ENCODE measurements around the gene GCLM. TPM values are rescaled to one million over a fixed set of nuclear protein-coding genes. Genes with fewer than 3 reads are reported as not detected.
A peak's percentile ranks its signal among the peaks of the same experiment; 100 is the strongest.

GCLM gene
- total RNA-seq, 1 experiment from 2014 or later, result 19.9 TPM

DNA sequence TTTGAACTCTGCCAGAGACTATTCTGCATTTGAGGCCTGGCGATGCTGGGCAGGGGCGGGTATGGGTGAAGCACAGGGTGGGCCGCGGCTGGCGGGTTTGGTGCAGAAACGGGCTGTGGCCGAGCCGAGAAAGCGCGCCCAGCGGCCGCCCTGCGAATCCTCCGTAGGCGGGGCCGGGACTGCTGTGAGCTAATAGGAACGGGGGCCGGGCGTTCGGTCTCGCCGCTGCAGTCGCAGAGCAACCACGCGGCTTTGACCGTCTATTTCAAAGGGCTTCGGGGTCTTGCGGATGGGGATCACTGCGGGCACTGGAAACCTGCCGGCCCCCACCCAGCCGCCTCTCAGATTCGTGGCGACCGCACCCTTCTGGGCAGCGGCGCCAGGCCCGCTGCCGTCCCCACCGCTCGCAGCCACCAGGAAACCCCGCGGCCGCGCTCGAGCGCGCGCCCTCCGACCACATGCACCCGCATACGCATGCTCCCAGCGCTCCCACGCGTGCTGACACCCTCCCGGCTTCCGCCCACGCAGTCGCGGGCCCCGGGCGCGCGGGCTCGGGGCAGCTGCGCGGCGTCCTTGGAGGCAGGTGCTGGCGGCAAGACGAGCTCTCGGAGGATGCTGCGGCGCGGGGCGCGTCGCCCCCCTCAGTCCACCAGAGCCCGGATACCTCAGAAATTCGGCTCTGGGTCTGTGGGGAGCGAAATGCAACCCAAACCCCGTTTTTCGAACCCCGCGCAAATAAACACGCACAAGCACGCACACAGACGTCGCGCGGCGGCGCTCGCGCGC is 62.8 kb downstream of the GCLM start:
- H3K27me3 ChIP-seq (ENCODE audit: control insufficient read depth, insufficient read depth, low read length), result no peaks in the 10 kb centered on the region; the same call in 1 of the 2 replicates
- peak; percentile 89 for DNase-seq
- H3K4me3 ChIP-seq (ENCODE audit: insufficient read depth, low read depth, low read length), result peak overlapping the region; percentile 96
- H3K36me3 ChIP-seq (replicated peaks; ENCODE audit: control insufficient read depth, insufficient read depth, low read length), result peaks cover 2% of the 10 kb centered on the region; the same call in 1 of the 2 replicates

DNA sequence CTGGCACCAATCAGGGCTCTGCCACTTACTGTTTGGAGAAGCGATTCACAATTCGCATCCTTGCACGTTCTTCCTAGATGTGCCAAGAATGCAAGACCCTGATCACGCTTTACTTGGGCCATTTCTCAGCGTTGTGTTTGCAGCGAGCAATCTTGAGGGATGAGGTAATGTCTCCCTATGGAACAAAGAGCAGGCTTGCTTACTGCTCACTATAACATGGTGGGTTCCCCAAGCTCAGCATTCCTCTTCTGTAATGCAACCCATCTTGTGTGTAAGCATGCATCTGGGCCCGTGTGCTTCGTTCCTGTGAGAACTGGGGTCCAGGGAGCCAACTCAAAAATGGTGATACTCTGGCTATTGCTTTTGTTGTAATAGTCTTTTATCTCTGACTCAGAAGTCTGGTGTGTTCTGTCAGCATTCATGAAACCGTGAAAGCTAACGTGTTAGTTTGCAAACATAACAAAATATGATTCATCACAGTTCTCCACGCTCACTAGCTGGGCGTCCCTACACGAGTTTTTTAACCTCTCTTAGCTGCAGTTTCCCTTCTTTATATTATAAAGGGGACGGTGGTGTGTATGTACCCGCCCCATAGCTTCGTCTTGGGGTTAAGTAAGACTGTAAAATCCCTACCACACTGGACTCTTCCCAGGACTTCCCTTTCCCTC is 63.6 kb downstream of the GCLM start:
- peak overlapping the region; percentile 96 for H3K4me3 ChIP-seq (ENCODE audit: insufficient read depth, low read depth, low read length)
- H3K36me3 ChIP-seq (replicated peaks; ENCODE audit: control insufficient read depth, insufficient read depth, low read length), result peaks cover 2% of the 10 kb centered on the region; the same call in 1 of the 2 replicates
- H3K27me3 ChIP-seq (ENCODE audit: control insufficient read depth, insufficient read depth, low read length), result no peaks in the 10 kb centered on the region; the same call in 1 of the 2 replicates
- no peak for DNase-seq

DNA sequence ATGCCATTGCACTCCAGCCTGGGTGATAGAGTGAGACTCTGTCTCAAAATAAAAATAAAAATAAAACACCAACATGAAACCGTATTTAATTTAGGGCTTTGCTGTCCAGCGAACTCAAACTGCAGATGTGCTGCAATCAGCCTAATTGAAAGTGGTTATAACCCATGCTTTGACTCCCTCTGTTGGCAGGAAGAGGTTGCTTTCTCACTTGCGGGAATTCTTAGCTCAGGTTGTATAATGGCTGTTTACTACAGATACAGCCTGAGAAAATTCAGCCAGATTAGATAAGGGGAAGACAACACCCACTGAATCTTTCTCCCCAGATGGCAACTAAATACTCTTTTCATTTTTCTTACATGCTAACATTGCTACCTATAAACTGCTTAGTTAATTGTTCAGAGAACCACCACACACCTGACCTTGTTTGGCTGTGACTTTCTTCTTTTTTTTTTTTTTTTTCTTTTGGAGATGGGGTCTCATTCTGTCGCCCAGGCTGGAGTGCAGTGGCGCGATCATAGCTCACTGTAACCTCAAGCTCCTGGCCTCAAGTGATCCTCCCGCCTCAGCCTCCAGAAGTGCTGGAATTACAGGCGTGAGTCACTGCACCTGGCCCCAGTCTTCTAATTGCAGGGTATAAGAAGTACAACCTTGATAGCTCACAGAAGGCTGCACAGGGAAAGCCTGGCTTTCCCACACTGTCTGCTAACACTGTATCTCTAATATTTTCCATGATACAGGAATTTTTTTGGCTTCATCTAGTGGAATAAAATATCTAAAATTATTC is 64.8 kb downstream of the GCLM start:
- peak; percentile 57 for DNase-seq
- no peaks in the 10 kb centered on the region; the same call in 1 of the 2 replicates for H3K27me3 ChIP-seq (ENCODE audit: control insufficient read depth, insufficient read depth, low read length)
- peaks cover 2% of the 10 kb centered on the region; the same call in 1 of the 2 replicates for H3K36me3 ChIP-seq (replicated peaks; ENCODE audit: control insufficient read depth, insufficient read depth, low read length)
- no peak overlapping the region for H3K4me3 ChIP-seq (ENCODE audit: insufficient read depth, low read depth, low read length)

DNA sequence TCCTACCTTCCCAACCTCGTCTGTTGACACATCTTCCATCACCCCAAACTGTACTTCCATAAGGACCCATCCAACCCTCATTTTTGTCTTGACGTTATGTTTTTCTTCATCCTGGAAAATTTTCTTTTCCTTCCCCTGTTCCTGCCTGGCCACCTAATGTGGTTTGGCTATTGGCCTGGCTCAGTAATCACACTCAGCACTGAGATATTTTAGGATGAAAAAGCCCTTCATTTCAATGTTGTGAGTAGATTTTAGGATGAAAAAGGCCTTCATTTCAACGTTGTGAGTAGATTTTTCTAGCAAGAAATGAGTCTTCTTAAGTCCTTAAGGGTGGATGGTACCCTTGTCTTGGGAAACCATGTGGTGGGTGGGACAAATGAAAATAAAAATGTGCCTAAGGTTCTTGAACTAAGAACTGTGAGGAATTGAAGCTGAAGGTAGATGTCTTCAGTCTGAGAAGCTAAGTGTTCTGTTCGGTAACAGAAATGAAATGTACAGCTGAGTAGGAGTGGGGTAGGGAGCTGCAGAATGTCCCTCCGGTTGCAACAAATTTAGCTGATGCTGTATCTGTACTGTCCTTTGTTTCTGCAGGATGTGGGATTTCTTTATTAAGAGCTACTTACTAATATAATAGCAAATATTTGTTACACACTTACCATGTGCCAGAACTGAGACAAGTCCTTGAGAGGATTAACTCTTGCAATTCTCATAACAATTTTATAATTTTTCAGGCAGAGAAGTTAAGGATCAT is 66.3 kb downstream of the GCLM start:
- DNase-seq, result no peak
- no peak overlapping the region for H3K4me3 ChIP-seq (ENCODE audit: insufficient read depth, low read depth, low read length)
- peaks cover 3% of the 10 kb centered on the region; the same call in 1 of the 2 replicates for H3K36me3 ChIP-seq (replicated peaks; ENCODE audit: control insufficient read depth, insufficient read depth, low read length)
- H3K27me3 ChIP-seq (ENCODE audit: control insufficient read depth, insufficient read depth, low read length), result no peaks in the 10 kb centered on the region; the same call in 1 of the 2 replicates

DNA sequence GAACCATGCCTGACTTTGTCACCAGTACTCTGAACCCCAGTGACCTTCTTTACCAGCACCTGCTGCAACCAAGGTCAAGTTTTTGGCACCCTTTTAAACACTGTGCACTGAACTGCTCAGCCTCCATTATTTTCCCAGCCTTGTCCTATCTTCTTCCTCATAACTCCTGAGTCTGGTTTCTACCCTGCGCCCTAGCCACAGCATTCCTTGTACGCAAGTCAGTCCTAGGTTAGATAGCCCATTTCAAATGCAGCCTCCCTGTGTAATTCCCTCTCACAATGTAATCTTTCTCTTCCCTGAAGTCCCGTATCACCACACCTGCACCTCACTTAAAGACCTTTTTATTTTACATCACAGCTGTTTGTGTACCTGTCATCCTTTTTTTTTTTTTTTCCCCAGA is 67.5 kb downstream of the GCLM start:
- no peaks in the 10 kb centered on the region; the same call in 1 of the 2 replicates for H3K27me3 ChIP-seq (ENCODE audit: control insufficient read depth, insufficient read depth, low read length)
- peaks cover 6% of the 10 kb centered on the region; the same call in 1 of the 2 replicates for H3K36me3 ChIP-seq (replicated peaks; ENCODE audit: control insufficient read depth, insufficient read depth, low read length)
- no peak for DNase-seq
- H3K4me3 ChIP-seq (ENCODE audit: insufficient read depth, low read depth, low read length), result no peak overlapping the region

DNA sequence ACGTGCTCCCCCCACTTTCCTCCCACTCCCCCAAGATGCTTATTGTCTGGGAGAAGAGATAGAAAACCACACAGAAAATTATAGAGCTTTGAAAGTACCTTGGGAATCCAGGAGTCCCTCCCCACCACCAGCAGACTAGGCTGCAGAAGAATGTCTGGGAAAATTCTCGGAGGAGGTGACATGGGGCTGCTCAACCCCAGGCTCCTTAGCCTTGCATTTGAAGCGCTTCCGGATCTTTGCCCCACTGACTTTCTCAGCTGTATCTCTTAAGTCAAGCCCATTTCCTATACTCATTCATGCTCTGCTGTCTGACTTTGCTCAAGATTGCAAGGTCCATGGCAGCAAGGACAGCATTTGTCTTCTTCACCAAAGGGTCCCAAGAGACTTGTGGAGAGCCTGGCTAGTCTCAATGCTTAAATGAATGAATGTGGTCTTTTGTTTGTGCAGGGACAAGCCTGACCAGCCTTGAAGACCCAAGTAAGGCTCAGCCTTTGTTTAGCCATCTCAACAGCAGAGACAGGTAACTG is 68.2 kb downstream of the GCLM start:
- Histone ChIP-seq H3K36me3 (replicated peaks; ENCODE audit: control insufficient read depth, insufficient read depth, low read length) (peaks cover 6% of the 10 kb centered on the region; the same call in 1 of the 2 replicates), H3K27me3 (ENCODE audit: control insufficient read depth, insufficient read depth, low read length) (no peaks in the 10 kb centered on the region), H3K4me3 (ENCODE audit: insufficient read depth, low read depth, low read length) (no peak overlapping the region)
- DNase-seq, result no peak

DNA sequence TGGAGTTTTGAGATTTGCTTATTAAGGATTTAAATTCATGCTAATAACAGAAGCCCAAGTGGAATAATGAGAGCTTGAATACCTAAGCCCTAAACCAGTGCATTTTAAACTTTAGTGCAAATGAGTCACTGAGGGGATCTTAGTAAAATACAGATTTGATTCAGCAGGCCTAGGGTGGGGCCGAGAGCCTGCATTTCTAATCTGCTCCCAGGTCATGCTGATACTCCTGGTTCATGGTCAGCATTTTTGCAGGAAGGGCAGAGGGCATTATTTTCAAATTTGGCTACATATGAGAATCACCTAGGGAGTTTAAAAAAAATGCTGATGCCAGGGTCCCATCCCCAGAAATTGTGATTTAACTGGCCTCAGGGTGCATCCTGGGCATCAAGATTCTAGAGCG is 69.5 kb downstream of the GCLM start:
- Histone ChIP-seq H3K36me3 (replicated peaks; ENCODE audit: control insufficient read depth, insufficient read depth, low read length) (peaks cover 6% of the 10 kb centered on the region; the same call in 1 of the 2 replicates), H3K27me3 (ENCODE audit: control insufficient read depth, insufficient read depth, low read length) (no peaks in the 10 kb centered on the region), H3K4me3 (ENCODE audit: insufficient read depth, low read depth, low read length) (no peak overlapping the region)
- no peak for DNase-seq

DNA sequence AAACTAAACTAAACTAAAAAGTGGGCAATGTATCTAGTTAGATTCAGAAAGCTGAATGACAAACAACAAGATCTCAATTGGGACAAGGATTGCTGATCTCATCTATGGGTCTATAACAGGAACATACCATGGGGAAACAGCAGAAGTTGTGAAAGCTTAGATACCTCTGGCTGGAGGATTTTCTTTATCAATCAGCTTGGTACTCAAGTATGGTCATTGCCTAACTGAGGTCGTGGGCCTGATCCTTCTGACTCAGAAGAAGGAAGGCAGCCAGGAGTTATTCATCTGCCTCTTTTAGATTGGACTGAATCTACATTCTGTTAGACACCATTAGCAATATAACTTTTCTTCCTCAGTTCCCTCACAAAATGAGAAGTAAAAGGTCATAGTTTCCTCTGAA is 69.9 kb downstream of the GCLM start:
- Histone ChIP-seq H3K4me3 (ENCODE audit: insufficient read depth, low read depth, low read length) (no peak overlapping the region), H3K27me3 (ENCODE audit: control insufficient read depth, insufficient read depth, low read length) (no peaks in the 10 kb centered on the region), H3K36me3 (replicated peaks; ENCODE audit: control insufficient read depth, insufficient read depth, low read length) (peaks cover 6% of the 10 kb centered on the region; the same call in 1 of the 2 replicates)
- no peak for DNase-seq

DNA sequence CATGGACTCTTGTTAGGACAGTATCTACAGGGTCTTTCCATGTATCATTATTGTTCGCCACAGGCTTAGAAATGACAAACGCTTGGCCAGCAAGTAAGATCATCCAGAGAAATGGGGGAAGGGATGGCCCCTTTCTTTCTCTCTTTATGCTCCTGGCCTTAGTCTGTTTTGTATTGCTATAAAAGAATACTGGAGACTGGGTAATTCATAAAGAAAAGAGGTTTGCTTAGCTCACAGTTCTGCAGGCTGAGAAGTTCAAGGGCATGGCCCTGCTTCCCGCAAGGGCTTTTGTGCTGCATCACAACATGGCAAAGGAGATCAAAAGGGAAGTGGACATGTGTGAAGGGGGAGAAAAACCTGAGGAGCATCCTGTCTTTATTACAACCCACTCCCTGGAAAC is 71.3 kb downstream of the GCLM start:
- DNase-seq, result no peak
- Histone ChIP-seq H3K36me3 (replicated peaks; ENCODE audit: control insufficient read depth, insufficient read depth, low read length) (peaks cover 4% of the 10 kb centered on the region; the same call in 1 of the 2 replicates), H3K4me3 (ENCODE audit: insufficient read depth, low read depth, low read length) (no peak overlapping the region), H3K27me3 (ENCODE audit: control insufficient read depth, insufficient read depth, low read length) (no peaks in the 10 kb centered on the region)

Other genes starting within 250 kb of the GCLM start
- 53.2 and 67.4 TPM in 2 replicates for gene BCAR3, start 227.6 kb downstream of the GCLM start, total RNA-seq (2014; rRNA removed; shearing (Covaris generic))
- 45.9 and 75.9 TPM in 2 replicates for gene DNTTIP2, start 30.2 kb downstream of the GCLM start, total RNA-seq (2014; rRNA removed; shearing (Covaris generic))
- gene ABCA4, start 211.7 kb upstream of the GCLM start, total RNA-seq (2014; rRNA removed; shearing (Covaris generic)), result 0.04 and 0.24 TPM in 2 replicates

Data from H7 (cell line).